ENCODE results near the gene SQOR.

Gene SQOR
- 7.3 reads per million, percentile 26 among the genes with 10 or more reads in this experiment for total RNA-seq

GRCh38 chr15:45634432-45635190, at the start of gene SQOR:
TSS of gene SQOR (plus strand) at chr15:45635029. CDS start at chr15:45658924, 23,895 bp downstream.
- DNase-seq, result peak; percentile 45

GRCh38 chr15:45585069-45585791, 49.6 kb upstream of the SQOR start:
- no peak for DNase-seq

DNA sequence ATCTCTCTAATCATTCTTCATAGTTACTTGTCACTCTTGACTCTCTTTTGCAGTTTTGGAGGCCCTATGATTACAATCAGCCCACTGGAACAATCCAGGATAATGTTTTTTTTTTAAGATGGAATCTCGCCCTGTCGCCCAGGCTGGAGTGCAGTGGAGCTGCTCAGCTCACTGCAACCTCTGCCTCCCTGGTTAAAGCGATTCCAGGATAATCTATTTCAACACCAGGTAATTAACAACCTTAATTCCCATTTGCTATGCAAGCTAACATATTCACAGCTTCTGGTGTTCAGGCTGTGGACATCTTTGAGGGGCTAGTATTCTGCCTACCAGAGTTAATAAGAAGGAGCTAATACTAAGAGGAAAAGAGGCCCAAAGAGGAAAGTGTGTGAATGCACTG, 48.7 kb upstream of the SQOR start:
- DNase-seq, result no peak

DNA sequence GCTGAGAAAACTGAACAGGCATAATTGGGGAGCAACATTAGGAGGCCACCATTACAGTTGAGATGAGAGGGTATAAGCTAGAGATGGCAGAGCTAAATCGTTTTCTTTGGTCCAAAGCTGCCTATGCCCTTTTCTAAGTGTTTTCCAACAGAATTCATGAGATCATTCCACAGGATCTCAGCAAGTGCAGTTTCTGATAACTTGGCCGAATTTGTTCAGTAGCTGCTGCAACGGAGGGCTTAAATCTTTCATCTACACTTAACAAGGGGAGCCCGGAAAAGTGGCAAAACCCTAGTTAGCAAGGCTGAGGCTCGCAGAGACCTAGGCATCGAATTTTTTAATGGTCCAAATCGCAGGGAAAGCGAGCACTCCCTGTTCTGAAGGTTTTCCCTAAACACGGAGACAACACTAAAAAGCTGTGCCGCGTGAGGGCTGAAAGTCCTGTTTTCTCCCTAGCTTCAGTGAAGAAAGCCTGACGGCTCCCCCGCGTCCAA, 48.2 kb upstream of the SQOR start:
- no peak for DNase-seq

DNA sequence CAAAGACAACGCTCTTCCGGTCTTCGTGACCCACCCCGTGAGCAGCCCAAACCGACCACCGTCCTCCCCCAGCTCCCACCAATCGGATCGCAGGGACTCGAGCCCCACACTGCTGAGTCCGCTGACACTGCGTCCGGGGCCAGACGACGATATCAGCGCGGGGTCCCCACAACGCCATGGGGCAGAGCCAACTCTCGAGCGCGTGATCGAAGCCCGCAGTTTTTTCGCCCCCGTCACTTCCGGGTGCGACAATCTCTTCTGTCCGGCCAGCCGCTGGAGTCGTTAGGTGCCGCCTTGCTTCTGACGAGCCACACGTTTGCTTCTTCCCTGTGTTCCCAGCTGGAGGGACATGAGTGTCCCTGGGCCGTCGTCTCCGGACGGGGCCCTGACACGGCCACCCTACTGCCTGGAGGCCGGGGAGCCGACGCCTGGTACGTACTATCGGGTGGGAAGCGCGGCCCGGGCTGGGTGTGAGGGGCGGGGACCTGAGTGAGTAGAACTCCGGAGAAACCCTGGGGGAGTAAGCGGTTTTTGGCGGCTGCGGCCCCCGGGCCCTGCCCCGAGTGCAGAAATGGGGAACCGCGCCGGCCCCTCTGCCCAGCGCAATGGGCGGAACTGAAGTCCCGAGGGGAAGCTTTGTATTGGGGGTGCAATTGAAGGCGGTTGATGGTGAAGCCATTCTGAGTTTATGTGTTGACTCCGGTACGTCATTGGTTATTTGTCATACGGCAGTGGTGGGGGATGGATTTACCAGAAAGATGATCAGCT, 47.5 kb upstream of the SQOR start, which contains the start of gene BLOC1S6:
BLOC1S6 (plus strand) TSS at position 285 of the 768 bp plus-strand sequence; CDS start at position 350, 65 bp downstream.
- peak; percentile 83 for DNase-seq

DNA sequence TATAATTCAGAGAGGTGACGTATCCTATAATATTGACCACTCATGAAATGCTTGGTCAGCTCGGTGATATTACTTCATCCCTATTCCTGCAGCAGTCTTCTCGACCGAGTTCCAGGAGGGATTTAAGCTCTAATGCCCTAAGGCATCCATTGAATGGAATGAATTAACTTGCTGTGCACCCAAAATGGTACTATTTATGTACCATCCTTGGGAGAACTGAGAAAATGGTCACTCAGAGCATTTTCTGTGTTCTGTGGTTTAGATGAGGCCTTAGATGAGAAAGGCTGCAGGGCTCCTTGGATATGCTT, 47.0 kb upstream of the SQOR start:
- no peak for DNase-seq

- DNase-seq, result no peak
These were observed 46.5 kb upstream of the SQOR start for GRCh38 chr15:45588219-45588875.

- no peak for DNase-seq
These were observed 45.6 kb upstream of the SQOR start for GRCh38 chr15:45589256-45589655.

DNA sequence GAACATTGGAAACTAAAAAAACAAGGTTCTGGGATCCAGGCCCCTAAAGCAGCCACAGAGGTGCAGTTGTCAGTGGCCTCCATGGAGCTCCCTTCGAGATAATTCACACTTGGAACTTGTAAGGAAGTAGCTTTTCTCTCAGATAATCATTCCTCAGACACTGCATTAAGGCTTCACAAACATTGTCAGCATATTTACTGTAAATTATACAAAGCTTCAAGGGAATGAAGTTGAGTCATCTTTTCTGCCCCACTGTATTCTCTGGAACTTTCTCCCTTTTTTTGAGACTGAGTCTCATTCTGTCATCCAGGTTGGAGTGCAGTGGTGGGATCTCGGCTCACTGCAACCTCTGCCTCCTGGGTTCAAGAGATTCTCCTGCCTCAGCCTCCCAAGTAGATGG, 40.5 kb upstream of the SQOR start:
- no peak for DNase-seq

- DNase-seq, result no peak
These were observed 39.8 kb upstream of the SQOR start for GRCh38 chr15:45594835-45595530.

GRCh38 chr15:45603881-45604280, 30.9 kb upstream of the SQOR start:
- DNase-seq, result no peak

- DNase-seq, result no peak
These were observed 30.5 kb upstream of the SQOR start for GRCh38 chr15:45604326-45604725.

DNA sequence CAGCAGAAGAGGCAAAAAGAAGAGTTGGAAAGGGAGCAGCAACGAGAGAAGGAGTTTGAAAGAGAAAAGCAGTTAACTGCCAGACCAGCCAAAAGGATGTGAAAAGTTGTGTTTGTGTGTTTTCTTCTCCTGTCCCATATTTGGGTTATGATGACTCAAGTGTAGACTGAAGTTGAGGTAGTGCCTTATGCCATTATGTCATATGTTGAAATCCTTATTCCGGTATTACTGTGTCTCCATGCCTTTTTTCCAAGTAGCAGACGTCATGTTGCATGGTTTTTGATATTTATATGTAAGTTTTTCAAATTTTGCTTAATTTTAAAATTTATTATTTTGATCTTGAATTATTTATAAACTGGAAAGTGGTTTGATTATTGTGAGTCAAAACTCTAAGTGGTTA, 28.4 kb upstream of the SQOR start:
- DNase-seq, result no peak

DNA sequence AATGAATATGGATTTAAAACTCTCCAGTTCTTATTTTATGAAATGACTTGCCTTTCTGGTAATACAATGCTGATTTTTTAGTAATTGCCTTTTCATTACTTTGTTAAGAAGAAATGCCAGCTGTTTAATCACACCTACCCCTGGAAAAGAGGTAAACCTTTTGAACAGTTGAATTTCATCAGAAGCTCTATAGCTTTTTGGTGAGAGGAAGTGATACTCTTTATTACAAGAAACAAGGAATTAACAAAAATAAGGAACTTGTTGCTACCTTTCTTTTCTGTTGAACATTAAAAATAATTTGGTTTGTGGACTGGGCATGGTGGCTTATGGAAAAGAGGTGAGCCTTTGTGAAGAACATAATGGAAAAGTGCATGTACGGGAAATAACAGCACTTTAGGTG, 28.0 kb upstream of the SQOR start:
- no peak for DNase-seq

DNA sequence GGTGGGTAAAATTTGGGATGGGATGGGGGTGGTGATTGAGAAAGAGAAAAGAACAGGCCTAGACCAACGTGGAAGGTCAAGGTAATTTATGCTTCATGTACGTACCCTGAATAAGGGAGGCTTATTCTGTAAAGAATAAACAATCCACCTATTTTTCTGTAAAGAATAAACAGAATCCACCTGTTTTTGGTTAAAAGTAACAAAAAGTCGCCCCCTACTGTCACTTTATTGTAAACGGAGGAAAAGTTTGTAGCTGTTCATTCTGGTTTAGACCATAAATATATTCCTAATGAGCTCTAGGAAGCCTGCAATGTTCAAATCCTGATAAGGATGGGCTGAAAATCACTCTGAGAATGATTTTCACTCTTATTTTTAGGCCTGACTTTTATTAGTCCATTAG, 23.5 kb upstream of the SQOR start:
- DNase-seq, result no peak

GRCh38 chr15:45612790-45613415, 21.9 kb upstream of the SQOR start:
- no peak for DNase-seq

GRCh38 chr15:45616901-45617323, 17.9 kb upstream of the SQOR start:
- no peak for DNase-seq

- no peak for DNase-seq
These were observed 16.0 kb upstream of the SQOR start for GRCh38 chr15:45618813-45619212.

GRCh38 chr15:45628136-45628535, 6.7 kb upstream of the SQOR start:
- no peak for DNase-seq

DNA sequence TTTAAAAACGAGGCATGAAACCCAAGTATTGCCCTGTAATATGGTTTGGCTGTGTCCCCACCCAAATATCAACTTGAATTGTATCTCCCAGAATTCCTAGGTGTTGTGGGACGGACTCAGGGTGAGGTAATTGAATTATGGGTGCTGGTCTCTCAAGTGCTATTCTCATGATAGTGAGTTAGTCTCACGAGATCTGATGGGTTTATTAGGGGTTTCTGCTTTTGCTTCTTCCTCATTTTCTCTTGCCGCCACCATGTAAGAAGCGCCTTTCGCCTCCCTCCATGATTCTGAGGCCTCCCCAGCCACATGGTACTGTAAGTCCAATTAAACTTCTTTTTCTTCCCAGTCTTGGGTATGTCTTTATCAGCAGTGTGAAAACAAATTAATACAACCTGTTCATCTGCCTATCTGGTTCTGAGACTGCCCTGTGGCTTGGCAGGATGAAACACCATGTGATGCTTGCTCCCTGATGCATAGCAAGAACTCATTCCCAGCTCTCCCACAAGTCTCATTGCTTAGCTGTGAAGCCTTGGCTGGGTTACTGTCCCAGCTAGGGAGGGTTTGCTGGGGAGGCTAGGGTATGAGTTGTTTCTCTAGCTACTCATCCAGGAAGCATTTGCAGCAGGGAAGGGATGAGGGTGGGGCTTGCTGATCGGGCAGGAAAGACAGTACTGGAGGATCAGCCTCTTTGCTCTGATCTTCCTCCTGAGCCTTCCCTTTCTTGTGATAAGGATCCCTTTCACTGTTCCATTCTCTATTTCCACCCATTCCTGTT, 3.7 kb upstream of the SQOR start:
- no peak for DNase-seq

GRCh38 chr15:45631776-45632175, 3.1 kb upstream of the SQOR start:
- no peak for DNase-seq

Data from effector CD4-positive, alpha-beta T cell (primary cell).